Activated naive CD8-positive, alpha-beta T cell treated with anti-CD3 and anti-CD28 coated beads for 36 hours (primary cell): Measurements from ENCODE around the gene FLAD1. TPM values are rescaled to one million over a fixed set of nuclear protein-coding genes. Genes with fewer than 3 reads are reported as not detected.

Experiments used
- DNase-seq: peaks from one replicate; pipeline ENCODE4 v3.0.0; 2021
- H3K27ac Mint-ChIP-seq: one replicate; pipeline ENCODE4 v1.8.0; 2022; ENCODE audit warnings: mild to moderate bottlenecking, moderate library complexity, mixed read lengths
- H3K27me3 Mint-ChIP-seq: one replicate; pipeline ENCODE4 v1.8.0; 2022; ENCODE audit warnings: mild to moderate bottlenecking, mixed read lengths
- H3K36me3 Mint-ChIP-seq: one replicate; pipeline ENCODE4 v1.8.0; 2021; ENCODE audit warnings: mild to moderate bottlenecking, mixed read lengths
- H3K4me1 Mint-ChIP-seq: one replicate; pipeline ENCODE4 v1.8.0; 2021; ENCODE audit warnings: mixed read lengths
- H3K4me3 Mint-ChIP-seq: one replicate; pipeline ENCODE4 v1.8.0; 2022; ENCODE audit warnings: mild to moderate bottlenecking, moderate library complexity, mixed read lengths
- H3K9me3 Mint-ChIP-seq: one replicate; pipeline ENCODE4 v1.8.0; 2022; ENCODE audit warnings: mixed read lengths
- total RNA-seq, 2 experiments: library from RNA; stranded (reverse); gene quantifications; one replicate each; pipeline ENCODE4 v1.2.3, GENCODE V29; 2021

Gene FLAD1
- total RNA-seq, 2 experiments from 2014 or later: 54.2 to 56.1 TPM

GRCh38 chr1:155018617-155019348 is 35.6 kb downstream of the FLAD1 start:
- DNase-seq: no peak
- Mint-ChIP-seq H3K27me3 (peaks cover 6% of the 10 kb centered on the region), H3K4me1 (peaks cover 23% of the 10 kb centered on the region), H3K4me3 (no peak overlapping the region), H3K36me3 (peaks cover 4% of the 10 kb centered on the region), H3K9me3 (no peaks in the 10 kb centered on the region), H3K27ac (no peak overlapping the region)

- Mint-ChIP-seq H3K27ac (no peak overlapping the region), H3K4me3 (no peak overlapping the region), H3K9me3 (no peaks in the 10 kb centered on the region), H3K36me3 (peaks cover 4% of the 10 kb centered on the region), H3K4me1 (peaks cover 17% of the 10 kb centered on the region), H3K27me3 (peaks cover 6% of the 10 kb centered on the region)
- DNase-seq: no peak
Measured at GRCh38 chr1:155019377-155020245, 36.5 kb downstream of the FLAD1 start.

- Mint-ChIP-seq H3K36me3 (no peaks in the 10 kb centered on the region), H3K4me3 (no peak overlapping the region), H3K27ac (no peak overlapping the region), H3K4me1 (peaks cover 3% of the 10 kb centered on the region), H3K27me3 (no peaks in the 10 kb centered on the region), H3K9me3 (no peaks in the 10 kb centered on the region)
- no peak for DNase-seq
Measured at GRCh38 chr1:155022136-155022926, 39.2 kb downstream of the FLAD1 start.

GRCh38 chr1:155022927-155023236 is 39.7 kb downstream of the FLAD1 start:
- no peak overlapping the region for H3K27ac Mint-ChIP-seq
- no peak overlapping the region for H3K4me3 Mint-ChIP-seq
- no peaks in the 10 kb centered on the region for H3K36me3 Mint-ChIP-seq
- H3K9me3 Mint-ChIP-seq: no peaks in the 10 kb centered on the region
- H3K27me3 Mint-ChIP-seq: no peaks in the 10 kb centered on the region
- peaks cover 2% of the 10 kb centered on the region for H3K4me1 Mint-ChIP-seq
- no peak for DNase-seq

GRCh38 chr1:155023627-155024026 is 40.5 kb downstream of the FLAD1 start:
- Mint-ChIP-seq H3K36me3 (no peaks in the 10 kb centered on the region), H3K4me3 (no peak overlapping the region), H3K4me1 (no peaks in the 10 kb centered on the region), H3K27me3 (no peaks in the 10 kb centered on the region), H3K27ac (no peak overlapping the region), H3K9me3 (no peaks in the 10 kb centered on the region)
- DNase-seq: no peak

- Mint-ChIP-seq H3K27ac (no peak overlapping the region), H3K4me1 (no peaks in the 10 kb centered on the region), H3K4me3 (no peak overlapping the region), H3K27me3 (no peaks in the 10 kb centered on the region), H3K9me3 (no peaks in the 10 kb centered on the region), H3K36me3 (no peaks in the 10 kb centered on the region)
- no peak for DNase-seq
Measured at GRCh38 chr1:155024315-155024714, 41.2 kb downstream of the FLAD1 start.

GRCh38 chr1:155026154-155026553 is 43.0 kb downstream of the FLAD1 start:
- H3K27me3 Mint-ChIP-seq: no peaks in the 10 kb centered on the region
- no peaks in the 10 kb centered on the region for H3K4me1 Mint-ChIP-seq
- H3K27ac Mint-ChIP-seq: no peak overlapping the region
- no peak overlapping the region for H3K4me3 Mint-ChIP-seq
- H3K9me3 Mint-ChIP-seq: no peaks in the 10 kb centered on the region
- no peaks in the 10 kb centered on the region for H3K36me3 Mint-ChIP-seq
- DNase-seq: no peak

GRCh38 chr1:155026588-155026987 is 43.4 kb downstream of the FLAD1 start:
- Mint-ChIP-seq H3K27ac (no peak overlapping the region), H3K9me3 (no peaks in the 10 kb centered on the region), H3K36me3 (no peaks in the 10 kb centered on the region), H3K4me1 (no peaks in the 10 kb centered on the region), H3K4me3 (no peak overlapping the region), H3K27me3 (no peaks in the 10 kb centered on the region)
- DNase-seq: no peak

- Mint-ChIP-seq H3K4me3 (no peak overlapping the region), H3K36me3 (no peaks in the 10 kb centered on the region), H3K4me1 (no peaks in the 10 kb centered on the region), H3K27me3 (no peaks in the 10 kb centered on the region), H3K9me3 (no peaks in the 10 kb centered on the region), H3K27ac (no peak overlapping the region)
- DNase-seq: no peak
Measured at GRCh38 chr1:155029513-155030242, 46.5 kb downstream of the FLAD1 start.

GRCh38 chr1:155030243-155030795 is 47.2 kb downstream of the FLAD1 start:
- no peaks in the 10 kb centered on the region for H3K9me3 Mint-ChIP-seq
- H3K36me3 Mint-ChIP-seq: no peaks in the 10 kb centered on the region
- H3K27me3 Mint-ChIP-seq: no peaks in the 10 kb centered on the region
- H3K27ac Mint-ChIP-seq: no peak overlapping the region
- no peak for DNase-seq
- no peak overlapping the region for H3K4me3 Mint-ChIP-seq
- no peaks in the 10 kb centered on the region for H3K4me1 Mint-ChIP-seq

- Mint-ChIP-seq H3K4me3 (no peak overlapping the region), H3K27me3 (no peaks in the 10 kb centered on the region), H3K4me1 (no peaks in the 10 kb centered on the region), H3K9me3 (no peaks in the 10 kb centered on the region), H3K27ac (no peak overlapping the region), H3K36me3 (no peaks in the 10 kb centered on the region)
- DNase-seq: no peak
Measured at GRCh38 chr1:155030899-155031298, 47.8 kb downstream of the FLAD1 start.

GRCh38 chr1:155032886-155033285 is 49.7 kb downstream of the FLAD1 start:
- no peaks in the 10 kb centered on the region for H3K27me3 Mint-ChIP-seq
- H3K27ac Mint-ChIP-seq: no peak overlapping the region
- H3K9me3 Mint-ChIP-seq: no peaks in the 10 kb centered on the region
- no peaks in the 10 kb centered on the region for H3K4me1 Mint-ChIP-seq
- no peak for DNase-seq
- no peak overlapping the region for H3K4me3 Mint-ChIP-seq
- no peaks in the 10 kb centered on the region for H3K36me3 Mint-ChIP-seq

GRCh38 chr1:155033524-155033923 is 50.4 kb downstream of the FLAD1 start, which contains the start of the genes DCST1 and DCST2:
TSS of gene DCST1 (plus strand) at chr1:155033824. CDS start at chr1:155034037, 213 bp downstream.
TSS of gene DCST2 (minus strand) at chr1:155033781. CDS start at chr1:155033701, 80 bp downstream.
- no peak for DNase-seq
- no peaks in the 10 kb centered on the region for H3K9me3 Mint-ChIP-seq
- no peaks in the 10 kb centered on the region for H3K4me1 Mint-ChIP-seq
- H3K27me3 Mint-ChIP-seq: peaks cover under 1% of the 10 kb centered on the region
- no peak within 1 kb of the TSS for H3K4me3 Mint-ChIP-seq
- H3K27ac Mint-ChIP-seq: no peak within 1 kb of the TSS
- no peaks in the 10 kb centered on the region for H3K36me3 Mint-ChIP-seq
